GM21717 (cell line): ENCODE data around the gene BICRA.
"Not testable (repeated sequence)": the region's sequence is repeated elsewhere in the genome, so short reads cannot be mapped to it uniquely, and the experiment has no call there.

Source experiments
- ATAC-seq: cut with Tn5 transposase; IDR thresholded peaks from one replicate; pipeline ENCODE4 v1.9.1; 2021; ENCODE audit warnings: mild to moderate bottlenecking, moderate library complexity; ENCODE audit not compliant: unreplicated experiment

The BICRA gene

DNA sequence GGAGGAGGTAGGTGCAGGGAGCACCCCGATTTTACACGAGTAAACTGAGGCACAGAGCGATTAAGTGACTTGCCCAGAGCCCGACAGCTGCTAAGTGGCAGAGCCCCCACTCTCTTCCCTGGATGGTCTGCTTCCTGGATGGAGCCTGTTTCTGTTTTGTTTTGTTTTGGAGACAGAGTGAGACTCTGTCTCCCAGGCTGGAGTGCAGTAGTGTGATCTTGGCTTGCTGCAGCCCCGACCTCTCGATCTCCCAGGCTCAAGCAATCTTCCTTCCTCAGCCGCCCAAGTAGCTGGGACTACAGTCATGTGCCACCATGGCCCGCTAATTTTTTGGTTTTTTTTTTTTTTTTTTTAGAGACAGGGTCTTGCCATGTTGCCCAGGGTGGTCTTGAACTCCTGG lies 17.3 kb downstream of the BICRA start:
- ATAC-seq: no peak

DNA sequence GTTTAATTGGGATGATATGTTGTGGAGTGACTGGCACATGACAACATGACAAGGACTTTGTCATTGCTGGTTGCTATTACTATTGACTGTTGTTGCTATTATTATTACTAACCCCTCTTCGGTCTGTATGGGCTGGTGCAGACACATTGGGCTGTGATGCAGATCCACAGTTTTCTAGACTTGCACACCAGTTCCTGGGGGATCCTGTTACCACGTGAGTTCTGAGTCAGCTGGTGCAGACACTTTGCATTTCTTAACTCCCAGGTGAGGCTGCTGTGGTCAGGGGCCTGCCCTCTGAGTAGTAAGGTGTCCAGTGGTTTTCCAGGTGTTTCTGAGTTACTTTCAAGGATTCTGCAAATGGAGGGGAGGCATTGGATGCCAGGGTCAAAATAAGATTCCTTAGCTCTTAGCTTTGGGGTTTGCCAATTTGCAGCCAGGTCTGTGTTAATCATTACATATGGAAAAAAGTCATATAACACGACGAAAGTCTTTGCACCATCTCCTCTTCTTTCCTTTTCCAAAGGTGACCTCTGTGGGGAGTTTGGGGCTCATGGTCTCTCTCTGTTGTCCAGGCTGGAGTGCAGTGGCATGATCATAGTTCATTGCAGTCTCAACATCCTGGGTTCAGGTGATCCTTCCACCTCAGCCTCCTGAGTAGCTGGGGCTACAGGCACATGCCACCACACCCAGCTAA lies 19.3 kb downstream of the BICRA start:
- ATAC-seq: no peak

DNA sequence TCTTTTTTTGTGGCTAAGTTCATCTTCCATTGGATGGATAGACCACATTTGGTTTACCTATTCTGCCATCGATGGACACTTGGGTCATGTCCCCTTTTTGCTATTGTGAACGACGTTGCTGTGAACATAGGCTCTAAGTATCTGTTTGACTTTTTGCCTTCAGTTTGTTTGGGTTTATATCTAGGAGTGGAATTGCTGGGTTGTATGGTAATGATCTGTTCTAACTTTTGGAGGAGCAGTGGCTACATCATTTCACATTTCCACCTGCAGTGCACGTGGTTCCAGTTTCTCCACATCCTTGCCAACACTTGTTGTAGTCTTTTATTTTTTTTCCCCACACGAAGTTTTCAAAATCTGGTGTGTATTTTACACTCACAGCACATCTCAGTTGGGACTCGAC lies 21.7 kb downstream of the BICRA start:
- ATAC-seq: no peak

DNA sequence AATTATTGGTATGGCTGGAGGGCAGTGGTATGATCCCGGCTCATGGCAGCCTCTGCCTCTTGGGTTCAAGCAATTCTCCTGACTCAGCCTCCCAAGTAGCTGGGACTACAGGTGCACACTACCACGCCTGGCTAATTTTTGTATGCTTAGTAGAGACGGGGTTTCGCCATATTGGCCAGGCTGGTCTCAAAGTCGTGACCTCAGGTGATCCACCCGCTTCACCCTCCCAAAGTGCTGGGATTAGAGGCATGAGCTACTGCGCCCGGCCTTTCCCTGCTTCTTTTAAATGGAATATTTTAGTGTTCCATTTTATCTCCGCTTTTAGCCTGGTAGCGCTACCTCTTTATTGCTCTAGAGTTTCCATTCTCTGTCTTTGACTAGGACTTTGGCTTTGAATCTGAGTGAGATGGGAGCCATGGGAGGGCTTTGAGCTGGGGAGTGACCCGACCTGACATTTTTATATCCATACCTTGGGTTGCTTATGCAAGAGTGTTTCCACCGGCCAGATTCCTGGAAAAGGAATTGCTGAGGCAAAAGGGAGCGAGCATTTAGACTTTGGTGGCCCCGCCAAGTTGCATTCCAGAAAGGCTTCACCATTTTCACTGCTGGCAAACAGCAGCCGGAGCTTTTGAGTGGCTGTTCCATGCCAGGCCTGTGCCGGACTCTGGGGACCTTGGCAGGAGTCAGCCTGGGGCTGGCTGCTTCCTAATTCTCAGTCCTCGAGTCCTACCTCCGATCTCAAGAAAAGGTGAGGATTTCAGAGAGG lies 22.9 kb downstream of the BICRA start:
- ATAC-seq: no peak

DNA sequence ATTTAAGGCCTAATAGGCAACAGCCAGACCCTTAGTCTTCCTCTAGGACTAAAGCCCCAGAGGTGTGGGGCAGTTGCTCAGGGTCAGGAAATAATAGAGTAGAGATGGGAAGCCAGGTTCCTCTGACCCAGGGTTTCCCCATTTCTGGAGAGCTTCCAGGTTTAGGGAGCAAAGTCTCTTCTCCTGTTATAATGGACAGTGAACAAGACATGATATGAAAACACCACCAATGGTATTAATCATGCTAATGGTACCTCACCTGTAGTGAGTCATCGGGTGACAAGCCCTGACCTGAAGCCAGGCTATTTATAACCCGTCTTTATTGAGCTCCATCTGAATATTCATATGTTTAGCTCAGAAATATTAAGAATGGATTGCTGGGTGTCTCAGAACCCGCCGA lies 24.6 kb downstream of the BICRA start:
- no peak for ATAC-seq

DNA sequence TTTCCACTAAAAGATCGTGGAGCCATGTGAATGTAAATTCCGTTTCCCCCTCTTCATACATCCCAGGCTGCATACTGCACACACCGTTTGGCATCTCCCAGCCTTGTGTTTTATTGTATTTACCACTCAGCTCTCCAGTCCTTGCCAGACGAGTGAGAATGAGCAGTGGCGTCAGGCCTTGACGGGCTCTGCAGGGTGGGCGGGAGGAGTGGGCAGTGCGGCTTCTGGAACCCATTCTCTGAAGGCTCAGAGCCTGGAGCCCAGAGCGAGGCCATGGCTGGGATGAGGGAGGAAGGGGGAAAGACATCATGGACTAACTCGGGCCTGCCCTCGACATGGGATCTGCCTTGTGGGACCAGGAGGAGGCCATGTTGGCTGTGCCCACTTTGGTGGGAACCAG lies 25.1 kb downstream of the BICRA start:
- ATAC-seq: no peak

DNA sequence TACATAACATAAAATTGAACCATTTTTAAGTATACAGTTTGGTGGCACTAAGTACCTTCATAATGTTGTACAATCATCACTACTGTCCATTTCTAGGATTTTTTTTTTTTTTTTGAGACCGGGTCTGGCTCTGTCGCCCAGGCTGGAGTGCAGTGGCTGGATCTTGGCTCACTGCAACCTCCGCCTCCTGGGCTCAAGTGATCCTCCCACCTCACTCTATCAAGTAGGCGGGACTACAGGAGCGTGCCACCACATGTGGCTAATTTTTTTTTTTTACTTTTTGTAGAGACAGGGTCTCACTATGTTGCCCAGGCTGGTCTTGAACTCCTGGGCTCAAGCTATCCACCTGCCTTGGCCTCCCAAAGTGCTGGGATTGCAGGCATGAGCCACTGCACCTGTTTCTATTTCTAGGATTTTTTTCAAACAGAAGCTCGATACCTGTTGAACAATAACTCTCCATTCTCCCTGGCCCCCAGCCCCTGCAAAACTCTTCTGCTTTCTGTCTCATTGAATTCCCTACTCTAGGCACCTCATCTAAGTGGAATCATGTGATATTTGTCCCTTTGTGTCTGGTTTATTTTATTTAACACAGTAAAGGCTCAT lies 26.3 kb downstream of the BICRA start:
- not testable (repeated sequence) for ATAC-seq

DNA sequence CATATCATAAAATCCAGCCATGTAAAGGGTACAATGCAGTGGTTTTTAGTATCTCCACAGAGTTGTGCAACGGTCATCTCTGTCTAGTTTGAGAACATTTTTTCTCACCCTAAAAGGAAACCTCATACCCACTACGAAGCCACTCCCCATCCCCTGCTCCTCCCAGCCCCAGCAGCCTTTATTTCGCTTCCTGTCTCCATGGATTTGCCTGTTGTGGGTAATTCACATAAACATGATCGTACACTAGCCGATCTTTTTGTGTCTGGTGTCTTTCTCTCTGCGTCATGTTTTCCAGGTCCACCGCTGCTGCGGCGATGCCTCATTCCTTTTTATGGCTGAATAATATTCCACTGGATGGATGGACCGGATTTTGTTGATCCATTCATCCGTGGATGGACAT lies 28.6 kb downstream of the BICRA start:
- no peak for ATAC-seq

DNA sequence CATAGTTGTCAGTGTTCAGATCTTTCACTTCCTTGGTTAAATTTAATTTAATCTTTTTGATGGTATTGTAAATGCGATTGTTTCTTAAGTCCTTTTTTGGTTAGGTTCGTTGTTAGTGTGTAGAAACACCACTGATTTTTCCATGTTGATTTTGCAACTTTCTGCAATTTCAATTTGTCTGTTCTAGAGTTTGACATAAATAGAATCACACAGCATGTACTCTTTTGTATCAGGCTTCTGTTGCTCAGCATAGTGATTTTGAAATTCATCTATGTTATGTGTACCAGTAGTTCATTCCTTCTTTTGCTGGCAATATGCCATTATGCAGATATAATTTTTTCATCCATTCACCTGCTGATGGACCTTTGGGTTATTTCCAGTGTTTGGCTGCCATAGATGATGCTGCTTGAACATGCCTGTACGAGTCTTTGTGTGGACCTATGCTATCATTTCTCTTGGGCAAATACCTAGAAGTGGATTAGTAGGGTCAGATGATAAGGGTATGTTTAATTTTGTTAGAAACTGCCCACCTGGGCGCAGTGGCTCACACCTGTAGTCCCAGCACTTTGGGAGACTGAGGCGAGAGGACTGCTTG lies 33.1 kb downstream of the BICRA start:
- no peak for ATAC-seq

DNA sequence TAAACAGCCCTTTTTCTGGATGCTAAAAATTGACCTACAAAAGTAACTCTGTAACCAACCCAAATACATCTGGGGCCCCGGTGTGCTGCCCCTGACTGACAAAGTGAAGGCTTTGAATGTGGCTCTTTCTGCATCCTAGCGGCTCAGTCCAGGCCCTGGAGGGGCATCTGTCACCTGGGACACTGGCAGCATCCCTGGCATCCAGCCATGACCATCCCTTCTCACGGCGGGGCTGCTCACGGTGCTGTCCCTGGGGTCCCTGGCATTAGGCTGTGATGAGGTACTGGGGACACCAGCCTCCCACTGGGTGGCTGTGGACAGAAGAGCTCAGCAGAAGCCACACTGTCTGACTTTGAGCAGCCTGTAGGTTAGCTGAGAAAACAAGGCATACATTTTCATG lies 34.3 kb downstream of the BICRA start:
- ATAC-seq: no peak

DNA sequence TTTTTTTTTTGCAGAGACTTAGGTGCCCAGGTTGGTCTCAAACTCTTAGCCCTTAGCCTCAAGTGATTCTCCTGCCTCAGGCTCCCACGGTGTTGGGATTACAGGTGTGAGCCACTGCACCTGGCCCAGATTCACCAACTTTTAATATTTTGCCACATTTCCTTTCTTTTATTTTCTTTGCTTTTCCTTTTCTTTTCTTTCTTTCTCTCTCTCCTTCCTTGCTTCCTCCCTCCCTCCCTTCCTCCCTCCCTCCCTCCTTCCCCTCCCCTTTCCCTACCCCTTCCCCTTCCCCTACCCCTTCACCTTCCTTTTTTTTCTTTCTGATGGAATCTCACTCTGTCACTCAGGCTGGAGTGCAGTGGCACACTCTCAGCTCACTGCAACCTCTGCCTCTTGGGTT lies 35.3 kb downstream of the BICRA start:
- no peak for ATAC-seq

DNA sequence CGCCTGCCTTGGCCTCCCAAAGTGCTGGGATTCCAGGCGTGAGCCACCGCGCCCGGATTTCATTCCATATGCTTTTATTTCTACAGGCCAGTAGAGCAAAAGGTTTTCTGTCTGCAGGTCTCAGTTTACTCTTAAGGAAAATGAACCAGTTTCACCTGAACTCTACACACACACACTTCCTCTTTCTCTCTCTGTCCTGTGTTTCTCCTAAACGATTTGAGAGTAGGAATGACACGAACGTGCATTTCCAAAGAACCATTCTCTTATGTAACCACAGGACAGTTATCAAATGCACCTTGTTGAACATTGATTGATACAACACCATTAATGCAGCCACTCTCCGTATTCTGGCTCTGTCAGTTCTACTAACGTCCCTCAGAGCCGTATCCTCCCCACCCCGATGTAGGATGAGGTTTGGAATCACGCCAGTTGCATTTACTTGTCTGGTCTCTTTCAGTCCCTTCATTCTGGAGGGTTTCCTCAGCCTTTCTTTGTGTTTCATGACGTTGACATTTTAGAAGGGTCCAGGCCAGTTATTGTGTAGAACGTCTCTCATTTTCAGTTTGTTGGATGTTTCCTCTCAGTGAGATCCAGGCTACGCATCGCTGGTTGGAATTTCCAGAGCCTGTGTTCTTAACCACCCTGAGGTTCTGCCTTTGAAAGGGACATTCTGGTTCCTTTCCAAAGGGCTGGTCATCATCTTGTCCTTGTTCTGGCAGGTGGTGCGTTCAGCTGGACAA lies 36.0 kb downstream of the BICRA start:
- no peak for ATAC-seq

DNA sequence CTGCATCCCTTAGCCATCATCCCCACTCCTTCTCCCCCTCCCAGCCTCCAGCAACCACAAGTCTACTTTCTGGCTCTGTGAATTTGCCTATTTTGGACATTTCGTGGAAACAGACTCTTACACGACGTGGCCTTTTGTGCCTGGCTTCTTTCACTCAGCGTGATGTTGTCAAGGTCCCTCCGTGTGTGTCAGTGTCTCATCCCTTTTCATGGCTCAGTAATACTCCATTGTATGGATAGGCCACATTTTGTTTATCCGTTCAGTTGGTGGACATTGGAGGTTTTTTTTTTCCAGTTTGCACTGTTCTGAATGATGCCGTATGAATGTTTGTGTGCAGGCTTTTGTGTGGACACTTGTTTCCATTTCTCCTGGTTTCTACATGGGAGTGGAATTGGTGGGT lies 38.0 kb downstream of the BICRA start:
- ATAC-seq: no peak

DNA sequence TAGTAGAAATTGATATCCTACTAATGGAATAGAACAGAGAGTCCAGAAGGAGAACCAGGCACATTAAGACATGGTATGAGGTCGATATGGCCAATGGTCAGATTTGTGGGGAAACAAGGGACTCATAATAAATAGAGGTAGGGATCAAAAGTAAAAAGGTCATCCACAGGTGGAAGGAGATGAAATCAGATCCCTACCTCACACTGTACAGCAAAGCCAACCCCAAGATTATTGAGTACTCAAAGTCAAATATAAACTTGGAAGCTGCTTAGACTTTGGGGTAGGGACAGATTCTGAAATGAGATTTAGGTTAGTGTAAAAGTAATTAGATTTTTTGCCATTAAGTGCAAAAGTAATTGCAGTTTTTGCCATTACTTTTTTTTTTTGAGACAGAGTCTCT lies 40.7 kb downstream of the BICRA start:
- ATAC-seq: no peak

DNA sequence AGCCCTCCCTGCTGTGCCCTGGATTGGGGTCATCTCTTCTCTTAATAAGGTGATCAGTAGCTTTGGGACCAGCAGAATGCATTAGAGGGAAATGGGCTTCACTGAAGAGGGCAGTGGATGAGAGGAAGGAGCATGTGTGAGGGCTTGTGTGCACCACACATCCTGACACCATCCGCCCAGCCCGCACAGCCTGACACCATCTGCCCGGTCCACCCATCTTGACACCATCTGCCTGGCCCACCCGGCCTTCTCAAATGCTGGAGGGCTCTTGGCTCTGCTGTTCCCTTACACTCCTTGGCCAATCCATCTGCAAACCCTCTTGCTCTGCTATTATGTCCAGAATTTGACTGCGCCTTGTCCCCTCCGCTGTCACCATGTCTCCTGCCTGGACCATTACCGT lies 41.8 kb downstream of the BICRA start:
- ATAC-seq: no peak

DNA sequence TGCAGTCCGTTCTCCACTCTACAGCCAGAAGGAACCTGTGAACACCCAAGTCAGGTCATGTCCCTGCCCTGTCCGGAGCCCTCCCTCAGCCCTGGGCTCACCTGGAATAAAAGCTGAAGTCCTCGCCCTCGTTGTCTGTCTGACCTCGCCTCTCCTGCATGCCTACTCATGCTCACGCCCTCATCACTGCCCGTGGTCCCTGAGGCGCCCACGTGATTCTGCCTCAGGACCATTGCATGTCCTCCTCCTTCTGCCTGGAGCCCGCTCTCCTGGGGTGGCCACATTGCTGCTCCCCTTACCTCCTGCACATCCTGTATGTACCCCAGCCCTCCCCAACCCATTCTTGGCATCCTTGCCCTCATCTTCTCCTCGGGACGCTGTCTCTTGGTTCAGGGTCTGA lies 42.2 kb downstream of the BICRA start:
- no peak for ATAC-seq

DNA sequence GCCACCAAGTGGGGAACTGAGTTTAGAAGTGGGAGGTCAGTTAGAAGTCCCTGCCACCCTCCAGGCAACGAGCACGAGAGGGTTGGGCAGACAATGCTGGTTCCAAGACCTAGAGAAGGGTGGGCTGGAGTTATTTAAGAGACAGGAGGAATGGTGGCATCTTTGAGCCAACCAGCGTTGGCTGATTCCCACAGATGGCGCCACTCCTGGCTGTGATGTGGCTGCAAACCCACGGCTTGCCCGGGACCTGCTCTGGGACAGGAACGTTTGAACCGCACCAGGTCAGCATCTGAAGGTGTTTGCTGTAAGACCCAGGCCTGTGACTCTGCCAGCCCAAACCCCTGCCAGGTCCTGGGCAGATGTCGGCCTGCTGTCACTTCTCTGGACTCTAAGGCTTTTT lies 42.8 kb downstream of the BICRA start:
- ATAC-seq: no peak

DNA sequence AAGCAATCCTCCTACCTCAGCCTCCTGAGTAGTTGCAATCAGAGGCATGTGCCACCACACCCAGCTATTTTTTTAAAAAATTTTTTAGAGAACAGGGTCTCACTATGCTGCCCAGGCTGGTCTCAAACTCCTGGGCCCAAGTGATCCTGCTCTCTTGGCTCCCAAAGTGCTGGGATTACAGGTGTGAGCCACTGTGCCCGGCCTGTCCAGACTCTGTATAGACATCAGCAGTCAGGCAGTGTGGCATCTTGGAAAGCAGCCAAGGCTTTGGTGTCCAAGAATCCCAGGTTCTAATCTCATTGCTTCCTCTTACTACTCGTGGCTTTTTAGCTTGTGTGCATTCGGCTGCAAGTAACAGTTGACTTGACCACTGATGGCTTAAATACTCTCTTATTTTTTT lies 43.4 kb downstream of the BICRA start:
- ATAC-seq: no peak

DNA sequence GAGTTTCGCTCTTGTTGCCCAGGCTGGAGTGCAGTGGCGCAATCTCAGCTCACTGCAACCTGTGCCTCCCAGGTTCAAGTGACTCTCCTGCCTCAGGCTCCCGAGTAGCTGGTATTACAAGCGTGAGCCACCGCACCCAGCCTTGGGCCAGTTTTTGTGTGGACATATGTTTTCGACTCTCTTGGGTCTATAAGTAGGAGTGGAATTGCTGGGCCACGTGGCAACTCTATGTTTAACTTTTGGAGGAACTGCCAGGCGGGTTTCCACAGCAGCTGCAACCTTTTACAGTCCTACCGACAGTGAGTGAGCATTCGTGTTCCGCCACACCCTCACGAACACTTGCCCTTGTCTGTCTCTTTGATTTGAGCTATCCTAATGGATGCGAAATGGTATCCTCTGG lies 44.9 kb downstream of the BICRA start:
- ATAC-seq: no peak

DNA sequence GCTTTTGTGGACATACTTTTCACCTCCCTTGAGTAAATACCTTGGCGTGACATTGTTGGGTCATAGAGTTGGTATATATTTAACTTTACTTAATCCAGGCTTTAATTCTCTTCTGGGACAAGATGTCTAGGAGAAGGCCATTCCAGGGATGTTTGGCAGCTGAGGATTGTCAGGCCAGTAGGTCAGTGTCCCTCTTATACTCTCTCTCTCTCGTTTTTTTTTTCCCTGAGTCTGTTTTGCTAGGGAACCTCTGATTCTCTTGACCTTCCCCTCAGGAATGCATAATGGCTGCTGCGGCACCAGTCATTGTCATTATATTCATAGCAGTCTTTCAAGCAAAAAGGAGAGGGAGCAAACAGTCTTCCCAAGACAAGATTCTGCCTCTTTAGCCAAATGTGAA lies 48.8 kb downstream of the BICRA start:
- no peak for ATAC-seq
